Hepatocyte (in vitro differentiated cells): ENCODE data around the gene SIGLEC11.

Experiments used
- CTCF ChIP-seq: fragments of 200-600 bp; sonication (generic); IDR thresholded peaks from 2 replicates; pipeline ENCODE4 v1.5.1; 2016; ENCODE audit warnings: antibody characterized with exemption, mild to moderate bottlenecking; ENCODE audit not compliant: poor library complexity
- EZH2 ChIP-seq: fragments of 200-600 bp; sonication (generic); IDR thresholded peaks from 2 replicates; pipeline ENCODE4 v1.6.1; 2016; ENCODE audit warnings: antibody characterized with exemption, mild to moderate bottlenecking, borderline replicate concordance

- TF ChIP-seq CTCF (no peak), EZH2 (no peak)
Observed at GRCh38 chr19:49956115-49956495, 4.9 kb downstream of the SIGLEC11 start.
